HG03066 (cell line): ENCODE results near the gene KAZALD1.
"Not testable (repeated sequence)": the region's sequence is repeated elsewhere in the genome, so short reads cannot be mapped to it uniquely, and the experiment has no call there.

Experiments used
- ATAC-seq: cut with Tn5 transposase; IDR thresholded peaks from one replicate; pipeline ENCODE4 v1.9.1; 2021; ENCODE audit warnings: low read depth; ENCODE audit not compliant: unreplicated experiment

The KAZALD1 gene

GRCh38 chr10:101029520-101030295, 32.1 kb upstream of the KAZALD1 start:
- ATAC-seq = no peak

- no peak for ATAC-seq
Measured at GRCh38 chr10:101030496-101031127, 31.2 kb upstream of the KAZALD1 start.

GRCh38 chr10:101031128-101031795, 30.5 kb upstream of the KAZALD1 start, which contains the start of the genes PDZD7 and SFXN3:
PDZD7 (minus strand) TSS chr10:101031129; CDS start chr10:101030219, 910 bp downstream.
SFXN3 (plus strand) TSS chr10:101031234; CDS start chr10:101034695, 3,461 bp downstream.
- ATAC-seq = peak; percentile 89

- peak; percentile 44 for ATAC-seq
Measured at GRCh38 chr10:101031796-101032636, 29.8 kb upstream of the KAZALD1 start.

GRCh38 chr10:101032637-101033224, 29.1 kb upstream of the KAZALD1 start:
- ATAC-seq = no peak

GRCh38 chr10:101033276-101033675, 28.5 kb upstream of the KAZALD1 start:
- ATAC-seq = no peak

GRCh38 chr10:101034404-101034803, 27.4 kb upstream of the KAZALD1 start:
- not testable (repeated sequence) for ATAC-seq

- no peak for ATAC-seq
Measured at GRCh38 chr10:101035314-101035713, 26.5 kb upstream of the KAZALD1 start.

- no peak for ATAC-seq
Measured at GRCh38 chr10:101035916-101036702, 25.7 kb upstream of the KAZALD1 start.

GRCh38 chr10:101036726-101037125, 25.1 kb upstream of the KAZALD1 start:
- no peak for ATAC-seq

- ATAC-seq = no peak
Measured at GRCh38 chr10:101038484-101038883, 23.3 kb upstream of the KAZALD1 start.

GRCh38 chr10:101040061-101040460, 21.7 kb upstream of the KAZALD1 start:
- ATAC-seq = no peak

- ATAC-seq = no peak
Measured at GRCh38 chr10:101040851-101041250, 20.9 kb upstream of the KAZALD1 start.

GRCh38 chr10:101041252-101041761, 20.5 kb upstream of the KAZALD1 start:
- peak; percentile 48 for ATAC-seq

GRCh38 chr10:101042118-101042517, 19.7 kb upstream of the KAZALD1 start:
- ATAC-seq = no peak

GRCh38 chr10:101042667-101043362, 19.0 kb upstream of the KAZALD1 start:
- ATAC-seq = peak; percentile 93

GRCh38 chr10:101043363-101043707, 18.5 kb upstream of the KAZALD1 start:
- no peak for ATAC-seq

- no peak for ATAC-seq
Measured at GRCh38 chr10:101044117-101044516, 17.7 kb upstream of the KAZALD1 start.
